ENCODE measurements around the gene XXYLT1.
"Not testable (repeated sequence)": the region's sequence is repeated elsewhere in the genome, so short reads cannot be mapped to it uniquely, and the experiment has no call there.

XXYLT1 gene

DNA sequence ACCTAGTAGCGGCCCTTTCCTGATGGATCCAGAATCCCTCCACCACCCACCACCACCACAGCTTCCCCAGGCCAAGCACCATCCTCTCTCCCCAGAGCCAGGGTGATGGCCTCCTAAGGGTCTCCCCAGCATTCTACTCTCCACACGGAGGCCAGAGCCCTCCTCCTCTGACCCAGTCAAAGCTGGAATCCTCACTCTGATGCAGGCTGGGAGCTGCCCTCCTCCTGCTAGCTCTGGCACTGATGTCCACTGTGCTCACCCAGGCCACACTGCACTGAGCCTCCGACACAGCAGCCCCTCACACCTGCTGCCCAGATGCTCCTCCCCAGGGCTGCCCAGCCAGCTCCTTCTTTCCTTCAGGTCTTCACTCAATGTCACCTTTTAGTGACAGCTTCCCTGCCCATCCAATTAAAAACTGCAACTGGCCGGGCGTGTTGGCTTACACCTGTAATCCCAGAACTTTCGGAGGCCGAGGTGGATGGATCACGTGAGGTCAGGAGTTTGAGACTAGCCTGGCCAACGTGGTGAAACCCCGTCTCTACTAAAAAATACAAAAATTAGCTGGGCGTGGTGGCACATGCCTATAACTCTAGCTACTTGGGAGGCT lies 21.0 kb downstream of the XXYLT1 start:
- DNase-seq, result no peak

DNA sequence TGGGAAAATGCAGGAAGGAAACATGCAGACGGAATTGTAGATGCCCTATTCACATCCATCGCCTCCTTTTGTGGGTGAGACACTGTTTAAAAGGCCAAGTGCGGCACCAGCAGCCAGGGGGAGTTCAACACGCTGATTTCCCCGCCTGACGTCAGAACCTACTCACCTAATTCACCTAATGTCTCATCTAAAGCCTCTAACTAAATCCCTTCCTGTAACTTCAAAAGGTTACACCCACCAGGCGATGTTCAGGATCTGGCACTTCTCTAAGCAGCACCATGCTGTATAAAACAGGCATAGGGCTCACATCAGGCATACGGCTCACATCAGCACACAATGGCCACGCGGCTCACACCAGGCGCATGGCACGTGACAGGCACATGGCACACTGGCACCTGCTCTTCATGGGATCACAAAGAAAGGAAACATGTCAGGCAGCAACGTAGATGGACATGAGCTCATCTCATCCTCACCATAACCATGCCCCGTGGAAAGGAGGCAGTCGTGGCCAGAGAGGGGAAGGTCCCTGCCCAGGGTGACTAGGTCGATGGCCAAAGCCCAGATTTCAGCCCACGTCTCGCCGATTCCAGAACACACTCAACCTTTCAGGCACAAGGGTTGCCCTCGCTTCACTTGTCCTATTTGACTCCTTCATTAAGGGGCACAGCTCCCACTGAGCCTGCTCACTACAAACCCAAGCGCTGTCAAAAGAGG lies 21.7 kb downstream of the XXYLT1 start:
- no peak for DNase-seq

GRCh38 chr3:195248281-195248680 lies 22.7 kb downstream of the XXYLT1 start:
- no peak for DNase-seq

GRCh38 chr3:195247863-195248189 lies 23.1 kb downstream of the XXYLT1 start:
- no peak for DNase-seq

DNA sequence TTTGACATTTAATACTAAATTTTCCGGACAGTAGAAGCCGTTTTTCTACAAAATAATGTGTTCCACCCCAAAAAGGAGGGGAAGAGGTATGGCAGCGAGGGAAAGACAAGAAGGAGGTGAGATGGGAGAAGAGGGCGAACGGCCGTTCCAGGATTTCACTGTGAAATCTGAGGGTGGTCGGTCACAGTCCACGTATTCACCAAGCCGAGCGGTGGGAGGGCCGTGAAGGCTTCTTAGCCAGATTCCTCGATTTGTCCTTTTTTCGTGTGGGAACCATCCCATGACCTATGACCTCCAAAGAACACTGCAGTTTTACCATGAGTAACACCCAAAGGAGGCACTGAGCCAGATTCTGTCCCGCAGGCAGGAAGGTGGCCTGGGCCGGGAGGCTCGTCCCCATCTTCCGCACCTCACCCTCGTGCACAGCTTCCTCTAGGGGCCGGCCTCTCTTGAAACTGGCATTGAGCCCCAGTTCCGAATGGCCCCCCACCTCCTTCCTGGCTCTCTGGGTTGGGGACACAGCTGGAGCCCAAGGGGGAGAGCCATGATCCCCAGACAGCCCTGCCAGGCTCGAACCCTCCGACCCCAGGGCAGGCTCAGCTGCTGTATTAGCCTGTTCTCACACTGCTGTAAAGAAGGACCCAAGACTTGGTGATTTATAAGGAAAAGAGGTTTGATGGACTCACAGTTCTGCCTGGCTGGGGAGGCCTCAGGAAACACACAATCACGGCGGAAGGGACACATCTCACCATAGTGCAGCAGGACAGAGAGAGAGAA lies 23.7 kb downstream of the XXYLT1 start:
- DNase-seq, result no peak

DNA sequence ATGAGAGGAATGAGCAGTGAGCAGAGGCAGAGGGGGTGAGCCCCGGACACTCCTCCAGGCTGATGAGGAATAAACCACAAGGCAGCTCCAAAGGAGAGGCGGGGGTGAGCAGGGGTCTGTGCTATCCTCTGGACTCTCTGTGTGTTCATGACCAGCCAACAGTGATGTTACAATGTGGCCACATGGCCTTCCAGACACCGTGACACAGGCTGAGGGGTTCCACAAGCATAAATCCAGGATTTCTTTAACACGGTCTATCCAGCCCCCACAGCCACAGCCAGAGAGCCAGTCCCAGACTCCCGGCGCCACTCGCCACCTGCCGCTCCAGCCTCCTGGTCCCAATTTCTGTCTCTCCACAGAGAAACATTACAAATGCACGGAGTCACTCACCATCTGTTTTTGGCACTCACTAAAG lies 24.4 kb downstream of the XXYLT1 start:
- DNase-seq, result no peak

GRCh38 chr3:195245531-195245951 lies 25.4 kb downstream of the XXYLT1 start:
- no peak for DNase-seq

DNA sequence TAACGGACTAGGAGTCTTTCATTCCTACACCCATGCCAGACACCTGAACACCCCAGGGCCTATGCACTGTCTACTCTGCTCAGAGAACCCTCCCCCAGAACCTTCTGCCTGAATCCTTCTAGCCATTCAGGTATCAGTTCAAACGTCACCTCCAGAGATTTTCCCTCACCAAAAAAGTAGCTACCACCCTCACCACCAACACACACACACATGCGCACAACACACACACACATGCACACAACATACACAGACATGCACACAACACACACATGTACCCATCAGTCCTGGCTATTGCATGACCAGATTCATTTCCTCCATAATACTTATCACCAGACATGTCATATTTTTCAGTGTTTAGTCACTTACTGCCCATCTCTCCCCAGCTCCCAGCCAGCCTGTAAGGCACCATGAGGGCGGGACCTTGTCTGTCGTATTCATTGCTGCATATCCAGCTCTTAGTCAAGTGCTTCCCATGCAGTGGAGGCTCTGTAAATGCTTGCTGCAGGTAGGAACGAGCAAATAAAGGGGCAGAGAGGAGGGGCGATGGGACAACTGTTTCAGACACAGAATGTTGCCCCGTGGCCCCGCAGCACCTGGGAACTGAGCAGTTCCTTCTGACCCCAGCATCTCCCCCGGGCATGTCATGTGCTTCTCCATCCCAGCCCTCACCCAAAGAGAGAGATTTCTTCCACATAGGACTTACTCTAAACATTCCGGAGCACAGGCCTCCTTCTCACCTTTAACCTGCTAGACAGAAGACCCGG lies 29.2 kb downstream of the XXYLT1 start:
- DNase-seq, result no peak

DNA sequence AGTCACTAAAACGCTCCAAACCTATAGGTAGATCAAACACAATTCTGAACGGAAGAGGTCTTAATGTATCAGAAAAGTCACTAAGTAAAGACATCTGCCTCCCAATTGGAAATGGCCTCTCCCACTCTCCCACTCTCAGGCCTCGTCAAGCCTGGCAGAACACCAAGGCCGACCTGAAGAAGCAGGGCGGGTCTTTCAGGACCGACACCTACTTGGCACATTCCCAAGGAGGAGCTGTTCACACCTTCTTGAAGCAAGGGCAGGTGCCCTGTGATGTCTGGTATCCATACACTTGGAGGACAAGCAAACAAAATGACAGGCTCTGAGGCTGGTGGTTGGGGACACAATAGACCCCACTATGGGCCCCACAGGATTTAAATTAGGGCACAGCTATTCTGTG lies 30.0 kb downstream of the XXYLT1 start:
- no peak for DNase-seq

DNA sequence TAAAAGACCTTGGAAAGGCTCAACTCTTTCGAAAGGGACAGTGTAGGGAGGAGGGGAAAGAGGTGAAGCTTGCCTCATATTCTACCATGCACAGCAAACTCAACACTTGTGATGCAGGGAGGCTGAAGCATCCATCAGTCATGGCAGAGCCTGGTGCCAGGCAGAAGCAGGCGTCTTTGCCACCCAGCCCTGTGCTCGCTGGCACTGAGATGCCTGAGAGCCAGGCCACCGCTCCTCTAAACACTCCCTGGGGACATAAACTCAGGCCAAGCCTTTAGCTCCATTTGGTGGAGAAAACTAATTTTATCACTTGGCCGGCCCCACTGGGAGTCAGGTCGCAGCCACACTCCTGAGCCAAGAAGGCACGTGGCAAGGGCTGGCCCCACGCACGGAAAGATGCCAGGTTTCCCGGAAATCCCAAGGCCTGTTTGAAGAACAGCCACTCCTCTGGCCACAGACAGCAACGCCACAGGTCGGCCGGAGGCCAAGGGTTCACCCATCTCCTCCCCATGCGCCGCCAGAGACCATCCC lies 30.7 kb downstream of the XXYLT1 start:
- no peak for DNase-seq

DNA sequence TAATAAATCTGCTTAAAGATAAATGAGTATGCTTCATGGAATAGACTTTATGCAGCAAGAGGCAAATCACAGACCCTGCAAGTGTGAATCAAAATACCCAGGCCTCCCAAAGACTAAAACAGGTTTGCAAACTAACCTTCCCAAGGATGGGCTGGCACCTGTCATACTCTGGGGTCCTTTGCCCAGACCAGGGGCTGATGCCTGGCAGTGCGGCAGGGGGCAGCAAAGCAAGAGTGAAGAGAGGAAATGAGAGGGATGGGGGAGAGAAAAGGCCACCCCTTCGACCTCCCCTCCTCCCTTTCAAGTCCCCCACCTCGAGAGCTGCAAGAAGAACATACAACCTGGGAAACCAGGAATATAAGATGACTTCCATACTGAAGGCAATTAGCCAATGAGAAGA lies 31.8 kb downstream of the XXYLT1 start:
- DNase-seq, result no peak

- DNase-seq, result no peak
Observed at GRCh38 chr3:195238586-195239118, 32.3 kb downstream of the XXYLT1 start.

DNA sequence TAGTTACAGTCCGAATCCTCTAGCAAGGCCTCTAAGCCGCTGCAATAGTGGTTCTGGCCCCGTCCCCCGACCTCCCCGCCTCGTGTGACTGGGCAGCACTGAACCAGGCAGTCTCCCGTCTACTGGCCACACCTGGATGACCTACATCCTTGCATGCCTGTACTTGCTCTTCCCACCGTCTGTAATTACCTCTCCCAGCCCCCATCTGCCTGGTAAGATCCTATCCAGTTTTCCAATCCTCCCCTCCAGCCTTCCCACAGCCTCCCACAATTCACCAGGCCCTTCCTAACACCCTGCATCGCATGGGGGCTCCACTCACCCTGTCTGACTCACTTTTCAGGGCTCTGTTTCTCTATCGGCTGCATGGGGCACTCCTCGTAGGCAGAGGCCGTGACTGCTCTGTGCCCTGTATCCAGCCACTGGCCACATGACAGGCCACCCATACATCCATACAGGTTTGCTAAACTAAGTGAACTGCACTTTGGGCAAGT lies 32.8 kb downstream of the XXYLT1 start:
- no peak for DNase-seq

GRCh38 chr3:195236801-195237570 lies 34.0 kb downstream of the XXYLT1 start:
- no peak for DNase-seq

DNA sequence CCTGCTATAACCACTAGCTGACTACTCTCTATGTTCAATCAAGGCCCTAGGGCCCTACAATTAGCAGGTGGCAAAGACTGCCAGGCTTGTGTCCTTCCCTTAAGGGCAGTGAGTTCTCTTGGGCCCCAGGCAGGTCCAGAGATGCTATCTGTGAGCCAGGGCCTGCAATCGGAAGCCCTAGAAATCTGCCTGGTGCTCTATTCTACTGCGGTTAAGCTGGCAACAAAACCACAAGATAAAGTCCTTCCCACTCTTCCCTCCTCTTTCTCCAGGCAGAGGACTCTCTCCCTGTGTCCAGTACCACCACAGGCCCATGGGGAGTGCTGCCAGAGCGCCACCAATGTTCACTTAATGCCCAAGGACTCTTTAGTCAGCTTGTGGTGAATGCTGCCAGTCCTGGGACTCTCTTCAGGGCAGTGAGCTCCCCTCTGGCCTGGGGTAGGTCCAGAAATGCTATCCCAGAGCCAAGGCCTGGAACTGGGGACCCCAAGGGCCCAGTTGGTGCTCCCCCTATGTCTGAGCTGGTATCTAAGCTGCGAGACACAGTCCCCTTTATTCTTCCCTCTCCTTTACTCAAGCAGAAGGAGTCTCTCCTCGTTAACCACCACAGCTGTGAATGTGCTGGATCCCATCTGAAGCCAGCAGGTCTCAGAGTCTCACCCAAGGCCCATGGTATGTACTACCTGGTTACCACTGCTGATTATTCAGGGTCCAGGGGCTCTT lies 34.7 kb downstream of the XXYLT1 start:
- DNase-seq, result no peak

DNA sequence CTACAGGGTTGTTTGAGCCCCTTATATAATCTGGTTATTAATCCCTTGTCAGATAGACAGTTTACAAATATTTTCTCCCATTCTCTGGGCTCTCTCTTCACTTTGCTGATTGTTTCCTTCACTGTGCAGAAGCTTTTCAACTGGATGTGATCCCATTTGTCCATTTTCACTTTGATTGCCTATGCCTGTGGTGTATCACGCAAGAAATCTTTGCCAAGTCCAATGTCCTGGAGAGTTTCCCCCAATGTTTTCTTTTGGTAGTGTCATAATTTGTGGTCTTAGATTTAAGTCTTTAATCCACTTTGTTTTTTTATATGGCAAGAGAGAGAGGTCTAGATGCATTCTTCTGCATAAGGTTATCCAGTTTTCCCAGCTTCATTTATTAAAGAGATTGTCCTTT lies 40.7 kb downstream of the XXYLT1 start:
- no peak for DNase-seq

- DNase-seq, result not testable (repeated sequence)
Observed at GRCh38 chr3:195228886-195229285, 42.1 kb downstream of the XXYLT1 start.

- no peak for DNase-seq
Observed at GRCh38 chr3:195227871-195228270, 43.1 kb downstream of the XXYLT1 start.

DNA sequence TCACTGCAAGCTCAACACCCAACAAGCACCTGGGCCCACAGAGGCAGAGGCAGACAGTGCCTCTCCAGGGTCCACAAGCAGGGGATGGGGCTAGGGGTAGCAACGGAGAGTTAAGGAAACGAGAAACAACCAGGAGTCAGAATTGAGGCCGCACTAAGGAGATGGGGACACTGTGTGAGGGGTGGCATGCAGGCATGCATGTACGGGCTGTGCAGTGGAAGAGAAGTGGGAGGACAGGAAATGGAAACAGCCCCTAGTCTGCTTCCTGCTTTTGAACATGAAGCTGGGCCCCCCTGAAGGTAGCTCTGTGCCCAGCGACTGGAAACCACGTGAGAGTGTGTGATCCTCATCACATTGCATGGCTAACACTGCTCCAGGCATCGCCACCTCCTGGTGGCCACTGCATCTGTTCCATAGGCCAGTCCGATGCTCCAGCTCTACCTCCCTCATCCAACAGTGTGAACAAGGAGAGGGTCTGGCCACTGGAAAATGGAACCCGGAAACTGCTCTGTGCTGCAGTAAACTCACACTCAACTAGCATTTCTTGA lies 44.0 kb downstream of the XXYLT1 start:
- no peak for DNase-seq

GRCh38 chr3:195226445-195226844 lies 44.5 kb downstream of the XXYLT1 start:
- DNase-seq, result no peak
